H9 (cell line): Measurements from ENCODE around the gene MED15. TPM values are rescaled to one million over a fixed set of nuclear protein-coding genes. Genes with fewer than 3 reads are reported as not detected.

Source experiments
- DNase-seq: peaks from one replicate; pipeline ENCODE4 v3.0.0-alpha.2; 2017
- H2AFZ ChIP-seq: one replicate; pipeline ENCODE4 v1.6.1; 2013; ENCODE audit warnings: mild to moderate bottlenecking, low read length, control low read depth, moderate library complexity
- H2AK5ac ChIP-seq: 2 replicates; pipeline ENCODE4 v1.6.1; 2013; ENCODE audit warnings: low read length, control low read depth, mixed read lengths; ENCODE audit not compliant: insufficient read length
- H2BK120ac ChIP-seq: one replicate; pipeline ENCODE4 v1.6.1; 2013; ENCODE audit warnings: low read depth, mild to moderate bottlenecking, low read length, control low read depth, inconsistent platforms; ENCODE audit not compliant: poor library complexity, severe bottlenecking
- H2BK12ac ChIP-seq: 2 replicates; pipeline ENCODE4 v1.6.1; 2013; ENCODE audit warnings: low read length, control low read depth, mixed read lengths, low read depth; ENCODE audit not compliant: insufficient read length
- H2BK15ac ChIP-seq: 2 replicates; pipeline ENCODE4 v1.6.1; 2013; ENCODE audit warnings: low read depth, low read length, control low read depth
- H2BK20ac ChIP-seq: one replicate; pipeline ENCODE4 v1.6.1; 2013; ENCODE audit warnings: low read depth, mild to moderate bottlenecking, low read length, control low read depth, inconsistent platforms; ENCODE audit not compliant: poor library complexity, severe bottlenecking
- H2BK5ac ChIP-seq: 2 replicates; pipeline ENCODE4 v1.6.1; 2013; ENCODE audit warnings: low read length, control low read depth, mixed read lengths; ENCODE audit not compliant: insufficient read length
- H3K14ac ChIP-seq: 2 replicates; pipeline ENCODE4 v1.6.1; 2013; ENCODE audit warnings: low read length, control low read depth; ENCODE audit not compliant: insufficient read depth
- H3K18ac ChIP-seq: 2 replicates; pipeline ENCODE4 v1.6.1; 2013; ENCODE audit warnings: low read depth, mild to moderate bottlenecking, mixed read lengths, low read length, control low read depth; ENCODE audit not compliant: insufficient read length
- H3K23ac ChIP-seq: 2 replicates; pipeline ENCODE4 v1.6.1; 2013; ENCODE audit warnings: low read length, control low read depth, mixed read lengths, low read depth; ENCODE audit not compliant: insufficient read length
- H3K23me2 ChIP-seq: 2 replicates; pipeline ENCODE4 v1.6.1; 2013; ENCODE audit warnings: low read depth, mild to moderate bottlenecking, mixed read lengths, low read length, control low read depth; ENCODE audit not compliant: insufficient read length, poor library complexity, severe bottlenecking
- H3K27ac ChIP-seq: 2 replicates; pipeline ENCODE4 v1.5.1; 2013; ENCODE audit warnings: low read length, control low read depth, mixed read lengths, low read depth; ENCODE audit not compliant: insufficient read length
- H3K27me3 ChIP-seq: 2 replicates; pipeline ENCODE4 v1.6.1; 2013; ENCODE audit warnings: low read length, control low read depth, inconsistent platforms; ENCODE audit not compliant: insufficient read depth
- H3K4ac ChIP-seq: 2 replicates; pipeline ENCODE4 v1.6.1; 2013; ENCODE audit warnings: low read depth, mild to moderate bottlenecking, control low read depth, inconsistent platforms, low read length, moderate library complexity
- H3K4me1 ChIP-seq: 2 replicates; pipeline ENCODE4 v1.6.1; 2013; ENCODE audit warnings: low read length, control low read depth, inconsistent platforms; ENCODE audit not compliant: insufficient read depth
- H3K4me2 ChIP-seq: 2 replicates; pipeline ENCODE4 v1.6.1; 2013; ENCODE audit warnings: low read length, control low read depth, mixed read lengths; ENCODE audit not compliant: insufficient read length, insufficient read depth
- H3K56ac ChIP-seq: 2 replicates; pipeline ENCODE4 v1.6.1; 2013; ENCODE audit warnings: low read depth, mild to moderate bottlenecking, mixed read lengths, low read length, control low read depth; ENCODE audit not compliant: insufficient read length
- H3K79me1 ChIP-seq: 2 replicates; pipeline ENCODE4 v1.6.1; 2013; ENCODE audit warnings: low read depth, mild to moderate bottlenecking, moderate library complexity, low read length, control low read depth, inconsistent platforms; ENCODE audit not compliant: insufficient read depth, poor library complexity, severe bottlenecking
- H3K79me2 ChIP-seq: 2 replicates; pipeline ENCODE4 v1.6.1; 2013; ENCODE audit warnings: low read length, control low read depth, inconsistent platforms; ENCODE audit not compliant: insufficient read depth
- H3K9ac ChIP-seq: 2 replicates; pipeline ENCODE4 v1.6.1; 2013; ENCODE audit warnings: low read length, control low read depth, mixed read lengths; ENCODE audit not compliant: insufficient read length; ENCODE audit errors: extremely low read depth
- H3K9me3 ChIP-seq: one replicate; pipeline ENCODE4 v1.6.1; 2013; ENCODE audit warnings: low read depth, low read length, inconsistent platforms; ENCODE audit not compliant: control insufficient read depth
- H3T11ph ChIP-seq: one replicate; pipeline ENCODE4 v1.6.1; 2013; ENCODE audit warnings: mild to moderate bottlenecking, low read length, control low read depth, inconsistent platforms
- H4K20me1 ChIP-seq: one replicate; pipeline ENCODE4 v1.6.1; 2013; ENCODE audit not compliant: control insufficient read depth, insufficient read length, insufficient read depth
- H4K5ac ChIP-seq: 2 replicates; pipeline ENCODE4 v1.6.1; 2013; ENCODE audit warnings: low read depth, mild to moderate bottlenecking, mixed read lengths, low read length, control low read depth; ENCODE audit not compliant: insufficient read length
- H4K8ac ChIP-seq: replicated peaks from 2 replicates; pipeline ENCODE4 v1.6.1; 2013; ENCODE audit warnings: low read length, control low read depth, mixed read lengths, low read depth; ENCODE audit not compliant: insufficient read length
- H4K91ac ChIP-seq: 2 replicates; pipeline ENCODE4 v1.6.1; 2013; ENCODE audit warnings: low read depth, mild to moderate bottlenecking, moderate library complexity, mixed read lengths, low read length, control low read depth; ENCODE audit not compliant: insufficient read length
- H3K27ac Mint-ChIP-seq, 3 experiments: 2 replicates in 2 of 3; 3 replicates in 1 of 3; pipeline ENCODE4 v1.8.0; 2020 to 2021; ENCODE audit warnings: mixed read lengths in 3 of 3, mild to moderate bottlenecking in 1 of 3, moderate library complexity in 1 of 3
- H3K27me3 Mint-ChIP-seq: 2 replicates; pipeline ENCODE4 v1.8.0; 2021; ENCODE audit warnings: low read depth, mild to moderate bottlenecking, moderate library complexity, mixed read lengths
- H3K36me3 Mint-ChIP-seq, 3 experiments: 2 replicates in 2 of 3; 3 replicates in 1 of 3; pipeline ENCODE4 v1.8.0; 2020 to 2021; ENCODE audit warnings: low read depth in 3 of 3, mixed read lengths in 3 of 3; ENCODE audit not compliant: insufficient read depth in 1 of 3
- H3K4me1 Mint-ChIP-seq, 2 experiments: 2 replicates each; pipeline ENCODE4 v1.8.0; 2020; ENCODE audit warnings: mixed read lengths in 2 of 2
- H3K4me3 Mint-ChIP-seq, 2 experiments: 2 replicates in 1 of 2; 3 replicates in 1 of 2; pipeline ENCODE4 v1.8.0; 2020 to 2021; ENCODE audit warnings: mild to moderate bottlenecking in 2 of 2, mixed read lengths in 2 of 2, moderate library complexity in 1 of 2
- H3K9me3 Mint-ChIP-seq, 2 experiments: 2 replicates in 1 of 2; 3 replicates in 1 of 2; pipeline ENCODE4 v1.8.0; 2020; ENCODE audit warnings: mild to moderate bottlenecking in 2 of 2, mixed read lengths in 2 of 2, moderate library complexity in 1 of 2
- CTCF ChIP-seq: fragments of 200-600 bp; sonication (generic); conservative IDR thresholded peaks from 3 replicates; pipeline ENCODE4 v1.8.0; 2021; ENCODE audit warnings: antibody characterized with exemption, mild to moderate bottlenecking
- WGBS: extraction: QIAGEN DNeasy Blood & Tissue Kit; methylation state at CpG from one replicate; pipeline ENCODE4 v1.1.7; 2013; ENCODE audit warnings: missing lambda C conversion rate, low lambda C conversion rate, mixed read lengths; ENCODE audit not compliant: insufficient read length; ENCODE audit errors: extremely low coverage; 5-methylcytosine and 5-hydroxymethylcytosine counted together
- total RNA-seq: library from RNA; stranded (reverse); gene quantifications from 2 replicates; pipeline ENCODE4 v1.2.1, GENCODE V29; 2021

MED15 gene
- total RNA-seq, 1 experiment from 2014 or later: 47.4 TPM

- H3K23me2 ChIP-seq: no peaks in the 10 kb centered on the region
- H2AFZ ChIP-seq: no peak overlapping the region
- H3K27me3 ChIP-seq: no peaks in the 10 kb centered on the region
- no peak overlapping the region for H2BK15ac ChIP-seq
- no peak overlapping the region for H3K23ac ChIP-seq
- H2BK5ac ChIP-seq: no peak overlapping the region
- no peaks in the 10 kb centered on the region for H3K79me1 ChIP-seq
- H3K36me3 Mint-ChIP-seq: peaks cover 6 to 49% (median 33%) of the 10 kb centered on the region in 3 experiments; a peak in 6 of 7 replicates
- H3K9ac ChIP-seq: no peak overlapping the region
- H3K4me2 ChIP-seq: no peak overlapping the region
- no peak overlapping the region for H3K4ac ChIP-seq
- H2BK20ac ChIP-seq: no peak overlapping the region
- no peak overlapping the region for H3K18ac ChIP-seq
- no peak overlapping the region for H4K5ac ChIP-seq
- H3K79me2 ChIP-seq: no peaks in the 10 kb centered on the region
- H3T11ph ChIP-seq: no peak overlapping the region
- no peak overlapping the region for H3K56ac ChIP-seq
- peaks cover 2% of the 10 kb centered on the region for H4K20me1 ChIP-seq
- H3K27me3 Mint-ChIP-seq: no peaks in the 10 kb centered on the region
- H3K9me3 Mint-ChIP-seq: no peaks in the 10 kb centered on the region
- no peak overlapping the region for H2AK5ac ChIP-seq
- no peaks in the 10 kb centered on the region for H3K9me3 ChIP-seq
- H3K4me1 Mint-ChIP-seq: peaks cover 6 to 19% of the 10 kb centered on the region in 2 experiments
- no peak overlapping the region for H3K4me3 Mint-ChIP-seq
- no peak overlapping the region for H4K8ac ChIP-seq
- no peak for DNase-seq
- no peaks in the 10 kb centered on the region for H3K4me1 ChIP-seq
- H4K91ac ChIP-seq: no peak overlapping the region
- TF ChIP-seq CTCF: no peak
- WGBS: no CpG with 5 or more reads among the region's 5 CpGs
- no peak overlapping the region for H3K14ac ChIP-seq
- no peak overlapping the region for H2BK120ac ChIP-seq
- no peak overlapping the region for H2BK12ac ChIP-seq
- no peak overlapping the region for H3K27ac ChIP-seq
- no peak overlapping the region for H3K27ac Mint-ChIP-seq
These were observed 74.7 kb downstream of the MED15 start for GRCh38 chr22:20582171-20582511.
